EL (cell line): ENCODE measurements around the gene CNKSR3.
A peak's percentile ranks its signal among the peaks of the same experiment; 100 is the strongest.
"Not testable (repeated sequence)": the region's sequence is repeated elsewhere in the genome, so short reads cannot be mapped to it uniquely, and the experiment has no call there.

ENCODE experiments used
- DNase-seq: peaks from one replicate; pipeline ENCODE4 v3.0.0-alpha.2; 2016

The CNKSR3 gene

DNA sequence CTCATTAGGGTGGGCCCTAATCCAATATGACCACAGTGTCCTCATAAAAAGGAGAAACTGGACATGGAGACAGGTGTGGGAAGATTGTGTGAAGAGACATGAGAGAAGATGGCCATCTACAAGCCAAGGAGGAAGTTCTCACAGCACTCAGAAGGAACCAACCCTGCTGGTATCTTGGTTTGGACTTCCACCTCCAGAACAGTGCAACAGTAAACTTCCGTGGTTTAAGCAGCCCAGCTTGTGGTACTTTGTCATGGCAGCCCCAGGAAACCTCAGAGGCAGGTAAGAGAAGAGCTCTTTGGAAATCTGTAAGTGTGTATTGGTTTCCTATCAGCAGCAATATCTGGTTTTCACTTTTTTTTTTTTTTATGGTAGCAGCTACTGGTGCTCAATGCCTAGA lies 16.5 kb upstream of the CNKSR3 start:
- DNase-seq: no peak

- DNase-seq: no peak
Measured at GRCh38 chr6:154522576-154522975, 12.1 kb upstream of the CNKSR3 start.

DNA sequence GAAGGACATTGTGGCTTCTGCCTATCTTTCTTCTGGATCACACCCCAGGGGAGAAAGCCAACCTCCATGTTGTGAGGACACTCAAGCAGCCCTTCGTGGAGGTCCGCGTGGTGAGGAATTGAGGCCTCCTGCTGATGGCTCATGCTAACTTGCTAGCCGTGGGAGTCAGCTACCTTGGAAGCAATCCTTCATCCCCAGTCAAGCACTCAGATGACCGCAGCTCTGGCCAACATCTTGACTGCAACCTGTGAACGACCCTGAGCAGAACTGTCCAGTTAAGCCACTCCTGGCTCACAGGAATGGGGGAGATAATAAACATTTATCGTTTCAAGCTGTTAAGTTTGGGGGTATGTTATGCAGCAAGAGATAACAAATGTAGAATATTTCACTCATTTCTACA lies 10.9 kb upstream of the CNKSR3 start:
- DNase-seq: no peak

DNA sequence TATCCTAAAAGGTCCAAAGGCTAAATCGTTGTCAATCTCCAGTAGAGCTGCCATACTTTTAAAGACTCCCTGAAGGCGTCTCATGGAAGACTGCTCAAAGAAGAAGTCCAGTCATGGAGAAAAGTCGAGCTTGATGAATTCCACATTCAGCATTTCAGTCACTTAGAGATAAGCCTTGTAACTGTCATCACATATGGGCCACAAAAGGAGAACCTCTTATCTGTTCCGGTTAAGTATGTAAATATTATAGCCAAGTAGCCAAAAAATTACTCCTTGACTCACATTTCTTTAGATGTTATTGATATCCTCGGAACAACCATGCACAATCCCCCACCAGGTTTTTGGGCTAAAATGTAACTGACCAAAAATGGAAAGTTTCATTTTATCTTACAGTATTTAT lies 9.8 kb upstream of the CNKSR3 start:
- DNase-seq: no peak

- no peak for DNase-seq
Measured at GRCh38 chr6:154518396-154518795, 7.9 kb upstream of the CNKSR3 start.

- DNase-seq: no peak
Measured at GRCh38 chr6:154516276-154516675, 5.8 kb upstream of the CNKSR3 start.

- DNase-seq: no peak
Measured at GRCh38 chr6:154515826-154516225, 5.3 kb upstream of the CNKSR3 start.

GRCh38 chr6:154515076-154515475 lies 4.6 kb upstream of the CNKSR3 start:
- DNase-seq: not testable (repeated sequence)

GRCh38 chr6:154514481-154514880 lies 4.0 kb upstream of the CNKSR3 start:
- DNase-seq: no peak

DNA sequence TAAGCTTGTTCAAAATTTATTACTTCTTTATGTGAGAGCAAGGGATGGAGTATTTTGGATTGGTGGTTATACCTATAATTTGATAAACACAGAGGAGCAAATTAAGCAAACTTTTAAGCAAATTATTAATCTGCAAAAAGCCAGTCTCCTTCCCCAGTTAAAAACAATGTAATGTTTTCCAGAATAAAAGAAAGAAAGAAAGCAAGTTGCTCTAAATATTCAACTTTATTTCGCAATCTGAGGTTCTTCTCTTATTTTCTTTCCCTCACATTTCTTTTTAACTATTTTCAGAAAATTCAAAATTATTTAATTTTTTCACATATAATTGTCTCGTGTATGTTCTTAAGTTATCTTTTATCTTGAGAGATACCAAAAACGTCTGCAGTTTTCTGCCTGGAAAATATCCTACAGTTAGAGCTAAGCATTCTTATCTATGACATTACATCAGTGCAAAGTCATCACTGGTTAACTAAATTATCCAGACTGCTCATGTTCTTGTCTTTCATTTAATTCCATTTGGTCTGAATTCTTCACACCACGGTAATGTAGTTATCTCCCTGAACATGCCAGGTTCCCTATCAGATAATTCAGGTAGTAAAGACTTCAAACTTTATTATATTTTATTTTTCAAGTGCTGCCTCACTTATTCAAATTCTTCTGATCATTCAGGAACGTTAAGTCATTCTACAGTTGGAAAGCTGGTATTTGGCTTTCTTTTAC lies 3.3 kb upstream of the CNKSR3 start:
- no peak for DNase-seq

- no peak for DNase-seq
Measured at GRCh38 chr6:154512201-154512600, 1.7 kb upstream of the CNKSR3 start.

DNA sequence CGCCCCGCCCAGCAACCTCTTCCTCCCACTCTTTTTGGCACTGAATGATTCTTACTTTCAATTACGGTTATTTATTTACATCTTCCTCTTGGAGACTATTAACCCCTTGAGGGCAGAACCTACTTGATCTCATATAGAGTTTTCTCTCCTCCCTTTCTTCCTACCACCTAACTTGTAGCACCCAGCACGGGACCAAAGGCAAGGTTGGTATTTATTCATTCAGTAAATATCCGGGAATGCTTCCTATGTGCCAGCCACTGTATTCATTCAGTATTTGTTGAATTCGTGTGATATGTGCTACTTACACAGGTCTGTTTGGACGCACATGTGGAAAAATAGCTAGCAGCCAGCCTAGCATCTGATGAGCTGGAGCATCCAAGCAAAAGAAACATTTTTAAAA lies 1.3 kb upstream of the CNKSR3 start:
- peak; percentile 20 for DNase-seq

DNA sequence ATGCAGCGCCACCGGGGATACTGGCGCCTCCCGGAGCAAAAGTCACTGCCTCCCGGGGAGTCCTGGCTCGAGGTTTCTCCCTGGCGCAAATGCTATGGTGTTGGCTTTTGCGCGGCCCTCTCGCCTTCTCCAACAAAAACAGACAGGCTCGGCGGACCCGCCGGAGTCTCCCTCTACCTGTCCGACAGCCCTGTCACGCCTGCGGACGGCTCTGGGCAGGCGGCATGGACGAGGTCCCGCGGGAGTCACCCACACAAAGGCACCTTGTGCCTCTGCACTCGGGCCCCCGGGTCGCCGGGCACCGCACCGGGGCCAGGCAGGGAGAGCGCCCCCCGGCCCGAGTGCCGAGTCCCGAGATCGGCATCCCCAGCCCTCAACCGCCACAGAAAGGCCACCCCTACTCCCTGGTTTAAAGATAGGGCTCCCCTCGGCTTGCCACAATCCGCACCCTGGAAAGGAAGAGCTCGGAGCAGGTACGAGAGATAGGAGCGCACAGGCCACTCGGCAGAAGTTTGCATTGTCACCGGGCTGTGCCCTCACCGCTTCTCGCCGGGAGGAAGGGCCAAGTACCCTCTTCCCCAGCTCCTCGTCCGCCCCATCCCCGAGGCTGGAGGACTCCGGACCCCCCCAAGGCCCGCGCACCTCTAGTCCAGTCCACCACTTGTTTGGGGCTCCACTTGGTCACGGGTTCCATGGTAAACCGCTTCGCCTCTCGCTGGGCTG lies 903 bp downstream of the CNKSR3 start:
- DNase-seq: peak; percentile 48

- peak; percentile 30 for DNase-seq
Measured at GRCh38 chr6:154508573-154509375, 1.7 kb downstream of the CNKSR3 start.

GRCh38 chr6:154506991-154507898 lies 3.2 kb downstream of the CNKSR3 start:
- no peak for DNase-seq

DNA sequence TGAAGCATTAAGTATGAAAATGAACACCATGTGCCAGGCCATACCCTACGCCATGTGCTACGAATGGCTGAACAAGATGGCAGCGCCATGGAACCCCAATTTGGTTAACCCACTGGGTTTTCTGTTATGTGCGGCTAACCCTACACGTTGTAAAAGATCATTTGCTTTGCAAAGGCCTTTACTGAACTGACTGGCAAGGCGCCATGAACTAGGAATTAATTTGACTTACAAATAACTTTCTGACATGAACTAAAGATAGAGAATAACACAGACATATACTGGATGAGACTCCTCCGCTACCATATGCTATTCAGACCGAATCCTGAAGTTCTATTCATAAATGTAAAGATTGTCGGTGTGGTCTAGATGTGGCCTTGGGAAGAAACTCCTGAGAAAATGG lies 3.9 kb downstream of the CNKSR3 start:
- no peak for DNase-seq

- DNase-seq: no peak
Measured at GRCh38 chr6:154506108-154506507, 4.4 kb downstream of the CNKSR3 start.

DNA sequence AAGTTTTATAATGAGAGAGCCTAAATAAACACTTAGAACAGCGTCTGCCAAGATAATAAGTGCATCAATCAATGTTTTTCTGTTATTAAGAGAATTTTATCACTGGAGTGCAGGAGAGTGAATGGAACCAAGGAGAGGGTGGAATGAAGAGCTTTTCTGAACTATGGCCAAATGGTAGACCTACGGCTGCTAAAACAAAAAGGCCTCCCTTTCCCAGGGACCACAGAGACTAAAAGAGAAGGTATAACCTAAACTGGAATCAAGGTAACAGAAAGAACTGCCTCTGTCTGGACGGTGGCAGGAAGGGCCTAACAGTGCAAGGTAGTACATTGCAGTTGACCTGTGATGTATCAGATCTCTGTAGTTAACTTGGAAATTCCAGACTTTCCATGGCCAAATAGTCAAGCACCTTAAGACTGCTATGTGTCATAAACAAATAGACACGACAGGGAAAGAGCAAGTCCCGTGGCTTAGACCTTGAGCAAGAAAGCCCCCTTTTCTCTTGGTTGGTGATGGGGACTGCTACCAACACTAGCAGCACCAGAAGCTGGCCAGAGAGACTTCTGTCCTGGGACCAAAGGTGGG lies 5.5 kb downstream of the CNKSR3 start:
- DNase-seq: no peak

DNA sequence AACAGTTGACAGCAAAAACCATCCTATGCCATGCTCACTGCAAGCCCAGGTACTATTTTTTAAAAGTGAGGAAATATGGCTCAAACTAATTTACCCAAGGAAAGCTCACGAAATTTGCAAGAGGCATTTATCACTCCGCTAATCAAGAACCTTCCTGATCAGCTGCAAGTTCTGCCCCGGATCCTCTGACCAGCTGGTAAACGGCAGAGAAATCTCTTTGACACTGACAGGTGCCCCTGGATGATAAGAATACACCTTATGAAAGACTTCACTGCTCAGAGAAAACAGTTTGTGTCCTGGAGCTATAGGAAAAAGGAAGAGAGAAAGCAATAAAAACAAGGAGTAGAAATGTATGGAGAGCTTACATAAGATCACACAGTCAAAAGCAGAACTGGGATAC lies 6.4 kb downstream of the CNKSR3 start:
- DNase-seq: no peak

- no peak for DNase-seq
Measured at GRCh38 chr6:154503658-154504057, 6.8 kb downstream of the CNKSR3 start.

- DNase-seq: no peak
Measured at GRCh38 chr6:154502553-154502952, 7.9 kb downstream of the CNKSR3 start.

GRCh38 chr6:154501578-154501868 lies 9.0 kb downstream of the CNKSR3 start:
- no peak for DNase-seq
